ENCODE results near the gene C5orf63.

DNA sequence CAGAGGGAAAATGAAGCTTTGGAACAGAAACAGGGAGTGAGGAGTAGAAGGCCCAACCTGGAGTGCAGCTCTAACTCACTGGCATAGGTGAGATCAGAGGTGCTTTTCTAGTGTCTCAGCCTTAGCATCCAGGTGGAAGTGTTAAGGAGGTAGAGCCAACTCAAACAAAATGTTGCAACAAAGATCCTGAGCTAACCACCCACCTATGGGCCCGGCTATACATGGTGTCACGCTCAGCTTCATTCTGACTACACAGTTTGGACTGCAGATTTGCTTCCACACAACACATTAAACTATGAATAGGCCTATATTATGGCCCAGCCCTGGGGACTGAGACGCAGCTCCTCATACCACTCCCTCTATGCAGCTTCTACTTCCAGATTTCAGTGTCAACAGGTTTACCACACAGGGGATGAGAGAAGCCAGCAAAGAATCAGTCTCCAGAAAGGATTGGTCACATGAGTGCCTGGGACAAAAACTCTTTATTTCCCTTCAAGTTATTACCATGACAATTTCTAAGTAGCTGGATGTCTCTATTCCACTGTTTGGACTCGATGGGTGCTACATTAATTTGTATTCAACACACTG lies 9.0 kb downstream of the C5orf63 start:
- TF ChIP-seq, protein P1, sequence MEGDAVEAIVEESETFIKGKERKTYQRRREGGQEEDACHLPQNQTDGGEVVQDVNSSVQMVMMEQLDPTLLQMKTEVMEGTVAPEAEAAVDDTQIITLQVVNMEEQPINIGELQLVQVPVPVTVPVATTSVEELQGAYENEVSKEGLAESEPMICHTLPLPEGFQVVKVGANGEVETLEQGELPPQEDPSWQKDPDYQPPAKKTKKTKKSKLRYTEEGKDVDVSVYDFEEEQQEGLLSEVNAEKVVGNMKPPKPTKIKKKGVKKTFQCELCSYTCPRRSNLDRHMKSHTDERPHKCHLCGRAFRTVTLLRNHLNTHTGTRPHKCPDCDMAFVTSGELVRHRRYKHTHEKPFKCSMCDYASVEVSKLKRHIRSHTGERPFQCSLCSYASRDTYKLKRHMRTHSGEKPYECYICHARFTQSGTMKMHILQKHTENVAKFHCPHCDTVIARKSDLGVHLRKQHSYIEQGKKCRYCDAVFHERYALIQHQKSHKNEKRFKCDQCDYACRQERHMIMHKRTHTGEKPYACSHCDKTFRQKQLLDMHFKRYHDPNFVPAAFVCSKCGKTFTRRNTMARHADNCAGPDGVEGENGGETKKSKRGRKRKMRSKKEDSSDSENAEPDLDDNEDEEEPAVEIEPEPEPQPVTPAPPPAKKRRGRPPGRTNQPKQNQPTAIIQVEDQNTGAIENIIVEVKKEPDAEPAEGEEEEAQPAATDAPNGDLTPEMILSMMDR (IDR thresholded peaks at IDR 0.05): no peak
- TF ChIP-seq POLR2AphosphoS5 (IDR thresholded peaks at IDR 0.05): no peak
